Breast epithelium (tissue), 4 donors: ENCODE measurements around the gene LYPD3. TPM values are rescaled to one million over a fixed set of nuclear protein-coding genes. Genes with fewer than 3 reads are reported as not detected.

Source experiments
- DNase-seq, 2 donors: peaks; one replicate each; pipeline ENCODE4 v3.0.0-alpha.2; 2019; ENCODE audit warnings: low spot score in 2 of 2
- H3K27ac ChIP-seq, 2 donors: fragments of 200-600 bp; sonication (generic) in 1 of 2; one replicate each; pipeline ENCODE4 v1.5.1; 2016 to 2019; ENCODE audit warnings: mild to moderate bottlenecking in 1 of 2
- H3K27me3 ChIP-seq, 2 donors: fragments of 200-600 bp; sonication (generic) in 1 of 2; one replicate each; pipeline versions ENCODE4 v1.5.1 to v1.6.0; 2017 to 2019; ENCODE audit warnings: control low read depth in 1 of 2, mild to moderate bottlenecking in 1 of 2
- H3K36me3 ChIP-seq: fragments of 200-600 bp; one replicate; pipeline ENCODE4 v1.5.1; 2019
- H3K4me1 ChIP-seq, 2 donors: fragments of 200-600 bp; sonication (generic); one replicate each; pipeline ENCODE4 v1.5.1; 2016 to 2019; ENCODE audit warnings: control low read depth in 1 of 2
- H3K4me3 ChIP-seq, 3 donors: fragments of 200-600 bp; sonication (generic); 1 replicate in 2 of 3; 2 replicates in 1 of 3; pipeline ENCODE4 v1.5.1; 2016 to 2019; ENCODE audit warnings: mild to moderate bottlenecking in 3 of 3, moderate library complexity in 2 of 3
- H3K9me3 ChIP-seq, 2 donors: fragments of 200-600 bp; sonication (generic) in 1 of 2; one replicate each; pipeline ENCODE4 v1.5.1; 2016 to 2019; ENCODE audit warnings: control low read depth in 1 of 2
- POLR2A ChIP-seq: fragments of 450-650 bp; IDR thresholded peaks from one replicate; pipeline ENCODE4 v1.6.1; 2016; ENCODE audit warnings: antibody characterized with exemption, mild to moderate bottlenecking, moderate library complexity
- POLR2AphosphoS5 ChIP-seq, 3 donors: sonication (generic); formaldehyde crosslinking; IDR thresholded peaks; one replicate each; pipeline ENCODE4 v1.6.1; 2017; ENCODE audit warnings: antibody characterized with exemption in 3 of 3
- intact Hi-C: fragments of 100-400 bp; cut with DNase I; formaldehyde crosslinking; loops from one replicate; pipeline ENCODE4 v1.15.1; 2023; ENCODE audit warnings: low total_unique reads
- total RNA-seq, 3 donors: library from RNA; depleted of rRNA; stranded (reverse); fragments of >200 nt; gene quantifications; one replicate each; pipeline ENCODE4 v1.1.0, GENCODE V29; 2016
- TF ChIP-seq, protein P1 (sequence below), 3 donors: fragments of 450-650 bp; IDR thresholded peaks; one replicate each; pipeline ENCODE4 v1.5.1; 2016 to 2017; ENCODE audit warnings: antibody characterized with exemption in 3 of 3, mild to moderate bottlenecking in 3 of 3, moderate library complexity in 3 of 3

Gene LYPD3
- total RNA-seq, 3 donors from 2014 or later: 5.2 to 17.6 TPM; not detected in 1

DNA sequence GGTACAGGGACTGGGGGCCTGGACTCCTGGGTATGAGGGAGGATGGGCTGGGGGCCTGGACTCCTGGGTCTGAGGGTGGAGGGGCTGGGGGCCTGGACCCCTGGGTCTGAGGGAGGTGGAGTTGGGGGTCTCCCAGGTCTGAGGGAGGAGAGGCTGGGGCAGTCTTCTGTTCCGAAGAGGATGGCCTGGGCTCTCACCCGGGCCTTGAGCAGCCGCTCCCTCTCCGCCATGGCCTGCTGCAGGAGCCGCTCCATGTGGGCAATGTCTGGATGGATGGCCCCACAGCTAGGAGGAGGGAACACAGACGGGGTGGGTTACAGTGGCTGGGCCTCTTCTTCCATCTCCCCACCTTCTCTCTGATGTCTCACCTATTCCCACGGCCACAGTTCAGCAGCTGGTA is 21.0 kb upstream of the LYPD3 start:
- Histone ChIP-seq H3K4me3 (no peak overlapping the region), H3K36me3 (no peaks in the 10 kb centered on the region), H3K9me3 (no peaks in the 10 kb centered on the region), H3K27ac (no peak overlapping the region), H3K4me1 (no peaks in the 10 kb centered on the region), H3K27me3 (no peaks in the 10 kb centered on the region)
- TF ChIP-seq POLR2AphosphoS5 (IDR thresholded peaks at IDR 0.05): no peak
- no peak for TF ChIP-seq POLR2A
- TF ChIP-seq, protein P1, sequence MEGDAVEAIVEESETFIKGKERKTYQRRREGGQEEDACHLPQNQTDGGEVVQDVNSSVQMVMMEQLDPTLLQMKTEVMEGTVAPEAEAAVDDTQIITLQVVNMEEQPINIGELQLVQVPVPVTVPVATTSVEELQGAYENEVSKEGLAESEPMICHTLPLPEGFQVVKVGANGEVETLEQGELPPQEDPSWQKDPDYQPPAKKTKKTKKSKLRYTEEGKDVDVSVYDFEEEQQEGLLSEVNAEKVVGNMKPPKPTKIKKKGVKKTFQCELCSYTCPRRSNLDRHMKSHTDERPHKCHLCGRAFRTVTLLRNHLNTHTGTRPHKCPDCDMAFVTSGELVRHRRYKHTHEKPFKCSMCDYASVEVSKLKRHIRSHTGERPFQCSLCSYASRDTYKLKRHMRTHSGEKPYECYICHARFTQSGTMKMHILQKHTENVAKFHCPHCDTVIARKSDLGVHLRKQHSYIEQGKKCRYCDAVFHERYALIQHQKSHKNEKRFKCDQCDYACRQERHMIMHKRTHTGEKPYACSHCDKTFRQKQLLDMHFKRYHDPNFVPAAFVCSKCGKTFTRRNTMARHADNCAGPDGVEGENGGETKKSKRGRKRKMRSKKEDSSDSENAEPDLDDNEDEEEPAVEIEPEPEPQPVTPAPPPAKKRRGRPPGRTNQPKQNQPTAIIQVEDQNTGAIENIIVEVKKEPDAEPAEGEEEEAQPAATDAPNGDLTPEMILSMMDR (IDR thresholded peaks at IDR 0.05): no peak
- no peak for DNase-seq
- intact Hi-C loops: no loop called here

DNA sequence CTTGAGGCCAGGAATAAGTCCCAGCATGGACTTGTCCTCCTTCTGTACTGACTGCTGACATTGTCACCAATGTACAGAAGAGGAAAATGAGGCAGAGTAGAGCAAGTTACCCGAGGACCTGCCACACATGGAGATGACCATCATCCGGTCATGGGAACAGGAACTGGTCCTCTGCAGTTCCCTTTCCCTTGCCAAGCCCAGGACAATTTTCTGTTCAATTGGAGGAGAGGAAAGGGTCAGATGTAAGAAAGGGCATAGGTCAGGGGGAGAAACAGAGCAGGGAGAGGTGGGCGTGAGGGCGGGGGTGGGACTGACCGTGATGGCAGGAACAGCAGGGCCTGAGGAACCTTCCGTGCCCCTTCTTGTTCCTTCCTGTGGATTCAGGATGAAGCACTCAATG is 20.5 kb upstream of the LYPD3 start:
- Histone ChIP-seq H3K9me3 (no peaks in the 10 kb centered on the region), H3K27me3 (no peaks in the 10 kb centered on the region), H3K36me3 (no peaks in the 10 kb centered on the region), H3K27ac (no peak overlapping the region), H3K4me1 (no peaks in the 10 kb centered on the region), H3K4me3 (no peak overlapping the region)
- TF ChIP-seq, protein P1 (IDR thresholded peaks at IDR 0.05): no peak
- intact Hi-C loops: no loop called here
- no peak for DNase-seq

DNA sequence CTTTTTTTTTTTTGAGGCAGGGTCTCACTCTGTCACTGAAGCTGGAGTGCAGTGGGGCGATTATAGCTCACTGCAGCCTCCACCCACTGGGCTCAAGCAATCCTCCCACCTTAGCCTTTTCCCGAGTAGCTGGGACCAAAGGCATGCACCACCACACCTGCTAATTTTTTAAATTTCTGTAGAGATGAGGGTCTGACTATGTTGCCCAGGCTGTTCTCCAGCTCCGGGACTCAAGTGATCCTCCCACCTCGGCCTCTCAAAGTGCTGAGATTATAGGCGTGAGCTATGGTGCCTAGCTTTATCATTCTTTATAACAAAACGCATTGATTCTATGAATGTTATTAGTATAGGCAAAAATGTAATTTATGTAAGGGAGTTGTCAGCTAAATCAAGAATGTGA is 17.9 kb upstream of the LYPD3 start:
- Histone ChIP-seq H3K27ac (no peak overlapping the region), H3K9me3 (no peaks in the 10 kb centered on the region), H3K4me3 (no peak overlapping the region), H3K27me3 (no peaks in the 10 kb centered on the region), H3K4me1 (no peaks in the 10 kb centered on the region), H3K36me3 (no peaks in the 10 kb centered on the region)
- DNase-seq: no peak
- intact Hi-C loops: no loop called here
- no peak for TF ChIP-seq POLR2A
- no peak for TF ChIP-seq POLR2AphosphoS5 (IDR thresholded peaks at IDR 0.05)
- TF ChIP-seq, protein P1 (IDR thresholded peaks at IDR 0.05): no peak

DNA sequence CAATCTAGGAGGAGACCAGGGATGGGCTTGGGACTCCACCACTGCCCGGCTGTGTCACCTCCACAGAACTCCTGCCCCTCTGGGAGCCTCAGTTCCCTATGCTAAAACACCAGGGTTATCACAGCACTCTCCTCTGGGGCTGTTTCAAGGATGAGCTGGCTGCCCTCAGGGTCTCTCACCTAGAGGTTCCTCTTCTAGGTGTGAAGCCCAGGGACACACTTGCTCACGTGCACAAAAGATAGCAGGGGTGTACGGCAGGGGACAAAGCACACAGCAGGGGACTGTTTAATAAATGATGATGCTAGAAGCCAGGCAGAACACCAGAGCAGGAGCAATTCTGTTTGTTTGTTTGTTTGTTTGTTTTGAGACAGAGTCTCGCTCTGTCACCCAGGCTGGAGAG is 16.8 kb upstream of the LYPD3 start:
- H3K27ac ChIP-seq: no peak overlapping the region
- H3K4me1 ChIP-seq: no peaks in the 10 kb centered on the region
- DNase-seq: no peak
- TF ChIP-seq POLR2AphosphoS5 (IDR thresholded peaks at IDR 0.05) (no peak), POLR2A (no peak)
- TF ChIP-seq, protein P1 (IDR thresholded peaks at IDR 0.05): no peak
- H3K9me3 ChIP-seq: no peaks in the 10 kb centered on the region
- no peak overlapping the region for H3K4me3 ChIP-seq
- intact Hi-C loops: no loop called here
- no peaks in the 10 kb centered on the region for H3K36me3 ChIP-seq
- no peaks in the 10 kb centered on the region for H3K27me3 ChIP-seq

DNA sequence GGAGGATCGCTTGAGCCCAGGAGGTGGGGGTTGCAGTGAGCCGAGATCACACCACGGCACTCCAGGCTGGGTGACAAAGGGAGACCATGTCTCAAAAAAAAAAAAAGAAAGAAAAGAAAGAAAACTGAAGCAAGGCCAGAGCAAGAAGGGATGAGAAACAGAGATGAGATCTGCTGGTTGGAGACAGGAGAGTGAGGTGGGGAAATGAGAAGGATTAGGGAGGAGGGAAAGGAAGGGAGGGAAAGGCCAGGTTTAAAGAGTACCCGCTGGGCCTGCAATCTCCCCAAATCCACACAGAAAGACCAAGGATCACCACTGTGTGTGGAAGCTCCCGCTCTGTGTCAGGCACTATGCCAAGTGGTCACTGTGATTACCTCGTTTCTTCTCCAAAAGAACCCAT is 16.3 kb upstream of the LYPD3 start:
- intact Hi-C loops: no loop called here
- no peaks in the 10 kb centered on the region for H3K9me3 ChIP-seq
- H3K36me3 ChIP-seq: no peaks in the 10 kb centered on the region
- no peaks in the 10 kb centered on the region for H3K27me3 ChIP-seq
- no peak overlapping the region for H3K4me3 ChIP-seq
- no peak for DNase-seq
- no peak overlapping the region for H3K27ac ChIP-seq
- H3K4me1 ChIP-seq: no peaks in the 10 kb centered on the region
- no peak for TF ChIP-seq POLR2A
- no peak for TF ChIP-seq POLR2AphosphoS5 (IDR thresholded peaks at IDR 0.05)
- TF ChIP-seq, protein P1 (IDR thresholded peaks at IDR 0.05): no peak
